Activated CD4-positive, alpha-beta memory T cell treated with anti-CD3 and anti-CD28 coated beads, Interleukin-2, amount 10 ng/mL, durations not matched to agents 7 days and 5 days (primary cell): Measurements from ENCODE around the gene BRAP. TPM values are rescaled to one million over a fixed set of nuclear protein-coding genes. Genes with fewer than 3 reads are reported as not detected.
"Not testable (repeated sequence)": the region's sequence is repeated elsewhere in the genome, so short reads cannot be mapped to it uniquely, and the experiment has no call there.

Source experiments
- CTCF ChIA-PET: fragments of 350-600 bp; sonication (Branson Sonifier 250); formaldehyde crosslinking; loops from one replicate; lab custom pipeline; 2021; ENCODE audit warnings: antibody characterized with exemption, inconsistent platforms; lab: Charles Lee
- POLR2A ChIA-PET: fragments of 350-600 bp; sonication (Branson Sonifier 250); formaldehyde crosslinking; loops from one replicate; lab custom pipeline; 2021; ENCODE audit warnings: antibody characterized with exemption; lab: Charles Lee
- DNase-seq: peaks from one replicate; pipeline ENCODE4 v3.0.0-alpha.2; 2020
- H3K27ac Mint-ChIP-seq: one replicate; pipeline ENCODE4 v1.8.0; 2021; ENCODE audit warnings: mild to moderate bottlenecking, mixed read lengths
- H3K27me3 Mint-ChIP-seq: one replicate; pipeline ENCODE4 v1.8.0; 2021; ENCODE audit warnings: mixed read lengths
- H3K36me3 Mint-ChIP-seq: one replicate; pipeline ENCODE4 v1.8.0; 2021; ENCODE audit warnings: low read depth, mixed read lengths
- H3K4me1 Mint-ChIP-seq: one replicate; pipeline ENCODE4 v1.8.0; 2021; ENCODE audit warnings: mixed read lengths
- H3K4me3 Mint-ChIP-seq: one replicate; pipeline ENCODE4 v1.8.0; 2021; ENCODE audit warnings: mild to moderate bottlenecking, mixed read lengths
- H3K9me3 Mint-ChIP-seq: one replicate; pipeline ENCODE4 v1.8.0; 2021; ENCODE audit warnings: mixed read lengths
- total RNA-seq, 2 experiments: library from RNA; stranded (reverse); gene quantifications; one replicate each; pipeline ENCODE4 v1.2.3, GENCODE V29; 2021

BRAP gene
- 10 to 100 TPM; 18.1 to 19.4 TPM for total RNA-seq

- ChIA-PET CTCF (interaction anchor here (1.0 to 2.1 kb wide), 4 partner anchors 12 to 981 kb away, joined by 3 to 15 read pairs (median 3); no protein-coding TSS in a partner anchor), POLR2A (interaction anchor here (0.6 to 3.9 kb wide), 25 partner anchors 8 to 1292 kb away, joined by 3 to 34 read pairs (median 4); partner anchors contain the start of genes ERP29, MAPKAPK5, NAA25 and OAS2)
- no peaks in the 10 kb centered on the region for H3K27me3 Mint-ChIP-seq
- peak within 1 kb of the TSS; percentile 93 for H3K27ac Mint-ChIP-seq
- no peaks in the 10 kb centered on the region for H3K9me3 Mint-ChIP-seq
- DNase-seq, result peak; percentile 95
- H3K4me3 Mint-ChIP-seq, result peak within 1 kb of the TSS; percentile 99
- H3K4me1 Mint-ChIP-seq, result peaks cover 37% of the 10 kb centered on the region
- H3K36me3 Mint-ChIP-seq, result peaks cover 24% of the 10 kb centered on the region
Measured at GRCh38 chr12:111685811-111686573, at the start of gene BRAP, which contains the start of gene ACAD10. TSS of gene BRAP (minus strand) at chr12:111685956. CDS start at chr12:111685792, 164 bp downstream. TSS of gene ACAD10 (plus strand) at chr12:111686053. CDS start at chr12:111692710, 6,657 bp downstream.

GRCh38 chr12:111733340-111733915, 47.7 kb upstream of the BRAP start:
- peaks cover 5% of the 10 kb centered on the region for H3K36me3 Mint-ChIP-seq
- POLR2A ChIA-PET, result no interaction called here

GRCh38 chr12:111732786-111733185, 47.0 kb upstream of the BRAP start:
- ChIA-PET POLR2A (no interaction called here), CTCF (no interaction called here)
- Mint-ChIP-seq H3K4me3 (no peak overlapping the region), H3K27ac (no peak overlapping the region), H3K36me3 (peaks cover 5% of the 10 kb centered on the region), H3K4me1 (no peaks in the 10 kb centered on the region), H3K27me3 (no peaks in the 10 kb centered on the region), H3K9me3 (no peaks in the 10 kb centered on the region)
- no peak for DNase-seq

More at GRCh38 chr12:111733340-111733915, 47.7 kb upstream of the BRAP start:
- Mint-ChIP-seq H3K27ac (no peak overlapping the region), H3K4me3 (no peak overlapping the region), H3K9me3 (no peaks in the 10 kb centered on the region), H3K27me3 (no peaks in the 10 kb centered on the region), H3K4me1 (no peaks in the 10 kb centered on the region)
- CTCF ChIA-PET, result no interaction called here
- DNase-seq, result no peak

GRCh38 chr12:111730420-111730819, 44.7 kb upstream of the BRAP start:
- H3K36me3 Mint-ChIP-seq, result no peaks in the 10 kb centered on the region
- ChIA-PET CTCF (no interaction called here), POLR2A (no interaction called here)
- no peak overlapping the region for H3K4me3 Mint-ChIP-seq
- H3K27ac Mint-ChIP-seq, result no peak overlapping the region
- no peaks in the 10 kb centered on the region for H3K27me3 Mint-ChIP-seq
- no peaks in the 10 kb centered on the region for H3K4me1 Mint-ChIP-seq
- H3K9me3 Mint-ChIP-seq, result no peaks in the 10 kb centered on the region
- DNase-seq, result no peak

- POLR2A ChIA-PET, result no interaction called here
- DNase-seq, result no peak
- Mint-ChIP-seq H3K4me1 (no peaks in the 10 kb centered on the region), H3K27ac (no peak overlapping the region), H3K27me3 (no peaks in the 10 kb centered on the region), H3K4me3 (no peak overlapping the region), H3K36me3 (peaks cover 4% of the 10 kb centered on the region), H3K9me3 (no peaks in the 10 kb centered on the region)
- CTCF ChIA-PET, result no interaction called here
Measured at GRCh38 chr12:111728795-111729194, 43.0 kb upstream of the BRAP start.

- H3K27ac Mint-ChIP-seq, H3K4me3 Mint-ChIP-seq, CTCF ChIA-PET, DNase-seq, H3K9me3 Mint-ChIP-seq, POLR2A ChIA-PET, H3K4me1 Mint-ChIP-seq, H3K27me3 Mint-ChIP-seq: not testable (repeated sequence)
- peaks cover 15% of the 10 kb centered on the region for H3K36me3 Mint-ChIP-seq
Measured at GRCh38 chr12:111723646-111724360, 38.0 kb upstream of the BRAP start.

GRCh38 chr12:111720457-111720856, 34.7 kb upstream of the BRAP start:
- no peak overlapping the region for H3K27ac Mint-ChIP-seq
- H3K9me3 Mint-ChIP-seq, result no peaks in the 10 kb centered on the region
- ChIA-PET CTCF (no interaction called here), POLR2A (no interaction called here)
- H3K4me3 Mint-ChIP-seq, result no peak overlapping the region
- peaks cover 22% of the 10 kb centered on the region for H3K36me3 Mint-ChIP-seq
- no peaks in the 10 kb centered on the region for H3K4me1 Mint-ChIP-seq
- no peak for DNase-seq
- no peaks in the 10 kb centered on the region for H3K27me3 Mint-ChIP-seq

GRCh38 chr12:111719316-111719715, 33.6 kb upstream of the BRAP start:
- POLR2A ChIA-PET, result not testable (repeated sequence)

GRCh38 chr12:111715279-111715678, 29.5 kb upstream of the BRAP start:
- H3K27me3 Mint-ChIP-seq, result no peaks in the 10 kb centered on the region
- peaks cover 25% of the 10 kb centered on the region for H3K36me3 Mint-ChIP-seq
- ChIA-PET POLR2A (no interaction called here), CTCF (no interaction called here)
- no peaks in the 10 kb centered on the region for H3K9me3 Mint-ChIP-seq
- no peaks in the 10 kb centered on the region for H3K4me1 Mint-ChIP-seq
- H3K4me3 Mint-ChIP-seq, result no peak overlapping the region
- H3K27ac Mint-ChIP-seq, result no peak overlapping the region
- DNase-seq, result no peak

More at GRCh38 chr12:111719316-111719715, 33.6 kb upstream of the BRAP start:
- DNase-seq, H3K27me3 Mint-ChIP-seq, H3K27ac Mint-ChIP-seq, H3K4me1 Mint-ChIP-seq, CTCF ChIA-PET, H3K9me3 Mint-ChIP-seq, H3K4me3 Mint-ChIP-seq: not testable (repeated sequence)
- H3K36me3 Mint-ChIP-seq, result peaks cover 23% of the 10 kb centered on the region

- Mint-ChIP-seq H3K27ac (no peak overlapping the region), H3K9me3 (no peaks in the 10 kb centered on the region), H3K36me3 (peaks cover 13% of the 10 kb centered on the region), H3K4me1 (no peaks in the 10 kb centered on the region), H3K4me3 (no peak overlapping the region), H3K27me3 (no peaks in the 10 kb centered on the region)
- POLR2A ChIA-PET, result no interaction called here
- no peak for DNase-seq
- CTCF ChIA-PET, result no interaction called here
Measured at GRCh38 chr12:111706145-111706544, 20.4 kb upstream of the BRAP start.

- H3K4me1 Mint-ChIP-seq, result no peaks in the 10 kb centered on the region
- H3K4me3 Mint-ChIP-seq, result no peak overlapping the region
- no peak overlapping the region for H3K27ac Mint-ChIP-seq
- H3K36me3 Mint-ChIP-seq, result peaks cover 10% of the 10 kb centered on the region
- H3K27me3 Mint-ChIP-seq, result no peaks in the 10 kb centered on the region
- ChIA-PET CTCF (no interaction called here), POLR2A (no interaction called here)
- H3K9me3 Mint-ChIP-seq, result no peaks in the 10 kb centered on the region
- no peak for DNase-seq
Measured at GRCh38 chr12:111705672-111706071, 19.9 kb upstream of the BRAP start.

- no peak overlapping the region for H3K27ac Mint-ChIP-seq
- ChIA-PET POLR2A (interaction anchor here (1.1 to 1.9 kb wide), 2 partner anchors 9 to 14 kb away, joined by 3 to 6 read pairs; partner anchors contain the start of genes ACAD10 and BRAP), CTCF (interaction anchor here (0.6 to 0.7 kb wide), 2 partner anchors 269 to 303 kb away, joined by 3 to 4 read pairs; no protein-coding TSS in a partner anchor)
- H3K36me3 Mint-ChIP-seq, result peaks cover 18% of the 10 kb centered on the region
- H3K4me3 Mint-ChIP-seq, result no peak overlapping the region
- no peaks in the 10 kb centered on the region for H3K4me1 Mint-ChIP-seq
- DNase-seq, result no peak
- H3K27me3 Mint-ChIP-seq, result no peaks in the 10 kb centered on the region
- no peaks in the 10 kb centered on the region for H3K9me3 Mint-ChIP-seq
Measured at GRCh38 chr12:111699962-111700361, 14.2 kb upstream of the BRAP start.

GRCh38 chr12:111693818-111694217, 8.1 kb upstream of the BRAP start:
- Mint-ChIP-seq H3K4me1 (peaks cover 3% of the 10 kb centered on the region), H3K27me3 (no peaks in the 10 kb centered on the region), H3K9me3 (no peaks in the 10 kb centered on the region), H3K4me3 (no peak overlapping the region), H3K36me3 (peaks cover 27% of the 10 kb centered on the region), H3K27ac (peak overlapping the region; percentile 3)
- POLR2A ChIA-PET, result interaction anchor here (1.1 to 1.3 kb wide), 2 partner anchors 7 to 8 kb away, joined by 3 to 6 read pairs; partner anchors contain the start of gene ACAD10
- CTCF ChIA-PET, result interaction anchor here (2.6 kb wide), 1 partner anchor 119 kb away, joined by 11 read pairs; no protein-coding TSS in a partner anchor
- no peak for DNase-seq
